GM23338 (cell line): Measurements from ENCODE around the gene ARHGAP1. TPM values are rescaled to one million over a fixed set of nuclear protein-coding genes. Genes with fewer than 3 reads are reported as not detected.

ENCODE experiments used
- ATAC-seq: fragments of 200-7000 bp; cut with Tn5 transposase; 3 replicates; pipeline ENCODE4 v1.9.1; 2020
- DNase-seq: peaks from one replicate; pipeline ENCODE4 v3.0.0-alpha.2; 2015; ENCODE audit warnings: low spot score
- H2AFZ ChIP-seq: fragments of 200-600 bp; sonication (generic); 2 replicates; pipeline ENCODE4 v1.8.0; 2016; ENCODE audit warnings: antibody characterized with exemption, mild to moderate bottlenecking, moderate library complexity
- H3F3A ChIP-seq: fragments of 200-600 bp; sonication (generic); replicated peaks from 2 replicates; pipeline ENCODE4 v1.8.0; 2017; ENCODE audit warnings: antibody characterized with exemption, mixed run types, low read depth
- H3K27ac ChIP-seq: fragments of 200-600 bp; sonication (generic); 2 replicates; pipeline ENCODE4 v1.6.1; 2016; ENCODE audit warnings: low read depth
- H3K27me3 ChIP-seq: fragments of 200-600 bp; sonication (generic); 2 replicates; pipeline ENCODE4 v1.8.0; 2016; ENCODE audit warnings: mild to moderate bottlenecking, mixed run types, moderate library complexity; ENCODE audit not compliant: insufficient read depth
- H3K36me3 ChIP-seq: fragments of 200-600 bp; sonication (generic); 2 replicates; pipeline ENCODE4 v1.8.0; 2016; ENCODE audit warnings: mild to moderate bottlenecking; ENCODE audit not compliant: insufficient read depth
- H3K4me1 ChIP-seq: fragments of 200-600 bp; sonication (generic); 2 replicates; pipeline ENCODE4 v1.8.0; 2016; ENCODE audit warnings: mild to moderate bottlenecking, moderate library complexity; ENCODE audit not compliant: insufficient read depth
- H3K4me2 ChIP-seq: fragments of 200-600 bp; sonication (generic); 2 replicates; pipeline ENCODE4 v1.7.1; 2017; ENCODE audit warnings: mixed run types
- H3K4me3 ChIP-seq: fragments of 200-600 bp; sonication (generic); 2 replicates; pipeline ENCODE4 v1.6.1; 2016; ENCODE audit warnings: mixed run types
- H3K79me2 ChIP-seq: fragments of 200-600 bp; sonication (generic); replicated peaks from 2 replicates; pipeline ENCODE4 v1.8.0; 2017; ENCODE audit warnings: mild to moderate bottlenecking; ENCODE audit not compliant: insufficient read depth
- H3K9me2 ChIP-seq: fragments of 200-600 bp; sonication (generic); 2 replicates; pipeline ENCODE4 v1.8.0; 2017; ENCODE audit not compliant: insufficient read depth
- H4K20me1 ChIP-seq: fragments of 200-600 bp; sonication (generic); replicated peaks from 2 replicates; pipeline ENCODE4 v1.8.0; 2017; ENCODE audit warnings: mild to moderate bottlenecking; ENCODE audit not compliant: insufficient read depth
- H3K27ac Mint-ChIP-seq: 2 replicates; pipeline ENCODE4 v1.8.0; 2020; ENCODE audit warnings: inconsistent platforms, mild to moderate bottlenecking, moderate library complexity, mixed read lengths
- H3K27me3 Mint-ChIP-seq: 3 replicates; pipeline ENCODE4 v1.8.0; 2022; ENCODE audit warnings: low read depth, mild to moderate bottlenecking, moderate library complexity, mixed read lengths, inconsistent platforms; ENCODE audit not compliant: insufficient read depth, poor library complexity
- H3K36me3 Mint-ChIP-seq: 3 replicates; pipeline ENCODE4 v1.8.0; 2021; ENCODE audit warnings: low read depth, mild to moderate bottlenecking, inconsistent platforms, moderate library complexity, mixed read lengths
- H3K4me1 Mint-ChIP-seq: 3 replicates; pipeline ENCODE4 v1.8.0; 2020; ENCODE audit warnings: mild to moderate bottlenecking, inconsistent platforms, mixed read lengths
- H3K4me3 Mint-ChIP-seq: 3 replicates; pipeline ENCODE4 v1.8.0; 2021; ENCODE audit warnings: moderate library complexity, mild to moderate bottlenecking, inconsistent platforms, mixed read lengths
- H3K9me3 Mint-ChIP-seq: 3 replicates; pipeline ENCODE4 v1.8.0; 2020; ENCODE audit warnings: moderate library complexity, mild to moderate bottlenecking, inconsistent platforms, mixed read lengths
- CREB1 ChIP-seq: fragments of 250-450 bp; sonication (Bioruptor Pico); IDR thresholded peaks from 2 replicates; pipeline ENCODE4 v1.5.0; 2020; ENCODE audit warnings: low read depth, mild to moderate bottlenecking, moderate library complexity
- CTCF ChIP-seq, 2 experiments: fragments of 200-600 bp in 1 of 2; sonication (generic) in 1 of 2; conservative IDR thresholded peaks; 2 replicates each; pipeline versions ENCODE4 v1.5.1 to v1.6.1; 2016 to 2017; ENCODE audit warnings: antibody characterized with exemption in 2 of 2, low read depth in 2 of 2, mild to moderate bottlenecking in 2 of 2, moderate library complexity in 1 of 2
- EZH2 ChIP-seq: fragments of 200-600 bp; sonication (generic); IDR thresholded peaks from one replicate; pipeline ENCODE4 v1.8.0; 2017; ENCODE audit warnings: antibody characterized with exemption, mild to moderate bottlenecking, low read depth; ENCODE audit not compliant: unreplicated experiment
- EZH2phosphoT487 ChIP-seq: fragments of 200-600 bp; sonication (generic); IDR thresholded peaks from one replicate; pipeline ENCODE4 v1.8.1; 2018; ENCODE audit warnings: antibody characterized with exemption; ENCODE audit not compliant: unreplicated experiment
- JUNB ChIP-seq: IDR thresholded peaks from one replicate; pipeline ENCODE4 v1.6.1; 2016; ENCODE audit warnings: antibody characterized with exemption; ENCODE audit not compliant: unreplicated experiment
- NANOG ChIP-seq: IDR thresholded peaks from 2 replicates; pipeline ENCODE4 v1.6.1; 2016; ENCODE audit warnings: antibody characterized with exemption, borderline replicate concordance
- STAT1 ChIP-seq: IDR thresholded peaks from one replicate; pipeline ENCODE4 v1.6.1; 2016; ENCODE audit warnings: antibody characterized with exemption; ENCODE audit not compliant: unreplicated experiment
- ZNF331 ChIP-seq: fragments of 250-450 bp; sonication (Bioruptor Pico); IDR thresholded peaks from 2 replicates; pipeline ENCODE4 v1.5.0; 2020; ENCODE audit warnings: low read depth, mild to moderate bottlenecking, moderate library complexity
- ZNF462 ChIP-seq: fragments of 250-450 bp; sonication (Bioruptor Pico); IDR thresholded peaks from 2 replicates; pipeline ENCODE4 v1.5.0; 2020; ENCODE audit warnings: mild to moderate bottlenecking, moderate library complexity
- polyA plus RNA-seq: library from polyadenylated mRNA; unstranded; fragments of >200 nt; fragmentation: Nextera tagmentation; extraction: Ambion mirVana; gene quantifications from 2 replicates; pipeline ENCODE4 v1.2.1, GENCODE V29; 2016
- total RNA-seq: library from RNA; depleted of rRNA; stranded (reverse); fragments of >200 nt; shearing (Covaris generic); gene quantifications from 2 replicates; pipeline ENCODE4 v1.2.3, GENCODE V29; 2014
- TF ChIP-seq, protein P1 (sequence below): IDR thresholded peaks from 2 replicates; pipeline ENCODE4 v1.6.1; 2016; ENCODE audit warnings: antibody characterized with exemption

The ARHGAP1 gene
- total and polyA plus RNA-seq, 2 experiments from 2014 or later, result 23.4 to 38.1 TPM

GRCh38 chr11:46728659-46729040 lies 28.2 kb upstream of the ARHGAP1 start:
- Histone ChIP-seq H3K4me1 (no peaks in the 10 kb centered on the region), H3K4me2 (no peak overlapping the region), H3K9me2 (no peaks in the 10 kb centered on the region), H3K27ac (no peak overlapping the region), H3K79me2 (no peaks in the 10 kb centered on the region), H4K20me1 (no peaks in the 10 kb centered on the region), H2AFZ (no peak overlapping the region; the same call in 1 of the 2 replicates), H3K4me3 (no peak overlapping the region), H3K36me3 (no peaks in the 10 kb centered on the region), H3K27me3 (no peaks in the 10 kb centered on the region), H3F3A (no peaks in the 10 kb centered on the region)
- H3K4me3 Mint-ChIP-seq, result no peak overlapping the region
- DNase-seq (no peak), ATAC-seq (no peak)
- H3K27me3 Mint-ChIP-seq, result peaks cover 4% of the 10 kb centered on the region
- H3K27ac Mint-ChIP-seq, result no peak overlapping the region
- no peaks in the 10 kb centered on the region for H3K9me3 Mint-ChIP-seq
- H3K4me1 Mint-ChIP-seq, result peaks cover 7% of the 10 kb centered on the region
- TF ChIP-seq CTCF (conservative IDR thresholded peaks at IDR 0.05; ENCODE audit: low read depth in 2 of 2), result no peak
- TF ChIP-seq JUNB, result no peak
- no peak for TF ChIP-seq STAT1
- no peak for TF ChIP-seq NANOG
- TF ChIP-seq EZH2phosphoT487, result no peak
- TF ChIP-seq, protein P1, sequence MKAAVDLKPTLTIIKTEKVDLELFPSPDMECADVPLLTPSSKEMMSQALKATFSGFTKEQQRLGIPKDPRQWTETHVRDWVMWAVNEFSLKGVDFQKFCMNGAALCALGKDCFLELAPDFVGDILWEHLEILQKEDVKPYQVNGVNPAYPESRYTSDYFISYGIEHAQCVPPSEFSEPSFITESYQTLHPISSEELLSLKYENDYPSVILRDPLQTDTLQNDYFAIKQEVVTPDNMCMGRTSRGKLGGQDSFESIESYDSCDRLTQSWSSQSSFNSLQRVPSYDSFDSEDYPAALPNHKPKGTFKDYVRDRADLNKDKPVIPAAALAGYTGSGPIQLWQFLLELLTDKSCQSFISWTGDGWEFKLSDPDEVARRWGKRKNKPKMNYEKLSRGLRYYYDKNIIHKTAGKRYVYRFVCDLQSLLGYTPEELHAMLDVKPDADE, result no peak
- no peaks in the 10 kb centered on the region for H3K36me3 Mint-ChIP-seq

DNA sequence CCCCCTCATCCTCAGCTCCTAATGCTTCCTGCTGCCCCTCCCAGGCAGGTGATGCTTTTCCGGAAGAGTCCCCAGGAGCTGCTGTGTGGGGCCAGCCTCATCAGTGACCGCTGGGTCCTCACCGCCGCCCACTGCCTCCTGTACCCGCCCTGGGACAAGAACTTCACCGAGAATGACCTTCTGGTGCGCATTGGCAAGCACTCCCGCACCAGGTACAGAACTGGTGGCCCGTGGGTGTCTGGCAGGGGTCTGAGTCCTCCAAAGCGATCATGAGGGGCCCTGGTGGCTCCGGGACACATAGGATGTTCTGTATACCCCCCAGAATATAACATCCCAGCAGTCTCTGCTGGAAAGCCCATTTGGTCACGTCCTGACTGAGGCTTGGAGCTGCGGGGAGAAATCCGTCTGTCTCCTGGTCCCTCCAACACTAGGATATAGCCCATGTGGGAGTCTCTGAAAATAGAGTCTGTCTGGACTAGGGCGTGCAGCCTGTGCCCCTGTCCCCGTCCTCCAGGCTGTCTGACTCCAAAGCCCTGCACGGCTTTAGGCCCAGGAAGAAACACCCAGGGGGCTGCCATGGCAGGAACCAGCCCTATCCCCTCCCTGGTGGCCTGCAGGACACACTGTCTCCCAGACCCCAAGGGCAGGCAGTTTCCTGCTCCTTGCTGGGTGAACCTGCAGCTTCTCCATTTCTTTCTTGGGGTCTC lies 27.7 kb upstream of the ARHGAP1 start:
- DNase-seq, result no peak
- H3K27me3 ChIP-seq, result no peaks in the 10 kb centered on the region
- H3K4me1 ChIP-seq, result no peaks in the 10 kb centered on the region
- H3K36me3 ChIP-seq, result no peaks in the 10 kb centered on the region
- Mint-ChIP-seq H3K27me3 (peaks cover 4% of the 10 kb centered on the region), H3K4me3 (no peak overlapping the region), H3K9me3 (no peaks in the 10 kb centered on the region), H3K27ac (no peak overlapping the region), H3K36me3 (no peaks in the 10 kb centered on the region), H3K4me1 (peaks cover 7% of the 10 kb centered on the region)
- H4K20me1 ChIP-seq, result no peaks in the 10 kb centered on the region
- H3F3A ChIP-seq, result no peaks in the 10 kb centered on the region
- TF ChIP-seq STAT1 (no peak), EZH2 (no peak), JUNB (no peak), ZNF331 (CRISPR knock-in tag) (no peak), EZH2phosphoT487 (no peak), ZNF462 (CRISPR knock-in tag) (no peak), CREB1 (CRISPR knock-in tag) (no peak)
- no peak for ATAC-seq
- H2AFZ ChIP-seq, result no peak overlapping the region; the same call in 1 of the 2 replicates
- H3K79me2 ChIP-seq, result no peaks in the 10 kb centered on the region
- H3K4me2 ChIP-seq, result no peak overlapping the region
- H3K4me3 ChIP-seq, result no peak overlapping the region
- H3K27ac ChIP-seq, result no peak overlapping the region
- H3K9me2 ChIP-seq, result no peaks in the 10 kb centered on the region
